ENCODE measurements around the gene LPAR1. TPM values are rescaled to one million over a fixed set of nuclear protein-coding genes. Genes with fewer than 3 reads are reported as not detected.
A peak's percentile ranks its signal among the peaks of the same experiment; 100 is the strongest.

Gene LPAR1
- total RNA-seq, 1 experiment from 2014 or later = 21.7 TPM

- Histone ChIP-seq H3K4me1 (replicated peaks) (no peaks in the 10 kb centered on the region), H3K27ac (no peak overlapping the region), H3K27me3 (replicated peaks) (no peaks in the 10 kb centered on the region), H3K36me3 (no peaks in the 10 kb centered on the region; the same call in 1 of the 2 replicates), H3K4me3 (no peak overlapping the region), H3K9me3 (replicated peaks) (no peaks in the 10 kb centered on the region)
- DNase-seq (ENCODE audit: low read depth in 1 of 2, low spot score in 2 of 2) = no peak
These were observed 35.1 kb downstream of the LPAR1 start for GRCh38 chr9:111003182-111003581.

GRCh38 chr9:111001526-111001925, 36.7 kb downstream of the LPAR1 start:
- no peak overlapping the region for H3K4me3 ChIP-seq
- no peak overlapping the region for H3K27ac ChIP-seq
- DNase-seq (ENCODE audit: low read depth in 1 of 2, low spot score in 2 of 2) = no peak
- no peaks in the 10 kb centered on the region for H3K9me3 ChIP-seq (replicated peaks)
- H3K4me1 ChIP-seq (replicated peaks) = no peaks in the 10 kb centered on the region
- no peaks in the 10 kb centered on the region; the same call in 1 of the 2 replicates for H3K36me3 ChIP-seq
- no peaks in the 10 kb centered on the region for H3K27me3 ChIP-seq (replicated peaks)

GRCh38 chr9:111000202-111000601, 38.1 kb downstream of the LPAR1 start:
- Histone ChIP-seq H3K4me3 (no peak overlapping the region), H3K4me1 (replicated peaks) (peaks cover 9% of the 10 kb centered on the region), H3K36me3 (no peaks in the 10 kb centered on the region; the same call in 1 of the 2 replicates), H3K9me3 (replicated peaks) (no peaks in the 10 kb centered on the region), H3K27ac (no peak overlapping the region), H3K27me3 (replicated peaks) (no peaks in the 10 kb centered on the region)
- DNase-seq (ENCODE audit: low read depth in 1 of 2, low spot score in 2 of 2) = no peak

- Histone ChIP-seq H3K4me3 (no peak overlapping the region), H3K27ac (no peak overlapping the region), H3K9me3 (replicated peaks) (no peaks in the 10 kb centered on the region), H3K36me3 (no peaks in the 10 kb centered on the region; the same call in 1 of the 2 replicates), H3K4me1 (replicated peaks) (peaks cover 17% of the 10 kb centered on the region), H3K27me3 (replicated peaks) (no peaks in the 10 kb centered on the region)
- no peak for DNase-seq (ENCODE audit: low read depth in 1 of 2, low spot score in 2 of 2)
These were observed 38.9 kb downstream of the LPAR1 start for GRCh38 chr9:110999379-110999778.

- H3K27me3 ChIP-seq (replicated peaks) = no peaks in the 10 kb centered on the region
- no peak overlapping the region for H3K27ac ChIP-seq
- peaks cover 19% of the 10 kb centered on the region for H3K4me1 ChIP-seq (replicated peaks)
- H3K36me3 ChIP-seq = no peaks in the 10 kb centered on the region
- no peaks in the 10 kb centered on the region for H3K9me3 ChIP-seq (replicated peaks)
- no peak overlapping the region for H3K4me3 ChIP-seq
- DNase-seq (ENCODE audit: low read depth in 1 of 2, low spot score in 2 of 2) = no peak
These were observed 40.4 kb downstream of the LPAR1 start for GRCh38 chr9:110997847-110998246.

GRCh38 chr9:110996436-110997220, 41.6 kb downstream of the LPAR1 start:
- no peaks in the 10 kb centered on the region for H3K36me3 ChIP-seq
- H3K27ac ChIP-seq = no peak overlapping the region
- no peaks in the 10 kb centered on the region for H3K9me3 ChIP-seq (replicated peaks)
- DNase-seq (ENCODE audit: low read depth in 1 of 2, low spot score in 2 of 2) = no peak
- no peaks in the 10 kb centered on the region for H3K27me3 ChIP-seq (replicated peaks)
- peaks cover 19% of the 10 kb centered on the region for H3K4me1 ChIP-seq (replicated peaks)
- no peak overlapping the region for H3K4me3 ChIP-seq

GRCh38 chr9:110995420-110996340, 42.6 kb downstream of the LPAR1 start:
- peak in 1 of 2 experiments; percentile 34 for DNase-seq (ENCODE audit: low read depth in 1 of 2, low spot score in 2 of 2)
- no peaks in the 10 kb centered on the region for H3K9me3 ChIP-seq (replicated peaks)
- peaks cover 19% of the 10 kb centered on the region for H3K4me1 ChIP-seq (replicated peaks)
- no peaks in the 10 kb centered on the region for H3K27me3 ChIP-seq (replicated peaks)
- H3K4me3 ChIP-seq = no peak overlapping the region
- H3K36me3 ChIP-seq = no peaks in the 10 kb centered on the region
- H3K27ac ChIP-seq = peak overlapping the region; percentile 19

GRCh38 chr9:110994771-110995241, 43.5 kb downstream of the LPAR1 start:
- H3K9me3 ChIP-seq (replicated peaks) = no peaks in the 10 kb centered on the region
- peaks cover 19% of the 10 kb centered on the region for H3K4me1 ChIP-seq (replicated peaks)
- peak in 1 of 2 experiments; percentile 34 for DNase-seq (ENCODE audit: low read depth in 1 of 2, low spot score in 2 of 2)
- no peak overlapping the region for H3K4me3 ChIP-seq
- H3K27ac ChIP-seq = peak overlapping the region; percentile 19
- no peaks in the 10 kb centered on the region for H3K27me3 ChIP-seq (replicated peaks)
- H3K36me3 ChIP-seq = no peaks in the 10 kb centered on the region

GRCh38 chr9:110990481-110990880, 47.8 kb downstream of the LPAR1 start:
- H3K27me3 ChIP-seq (replicated peaks) = no peaks in the 10 kb centered on the region
- no peaks in the 10 kb centered on the region for H3K36me3 ChIP-seq
- no peaks in the 10 kb centered on the region for H3K9me3 ChIP-seq (replicated peaks)
- H3K4me3 ChIP-seq = no peak overlapping the region
- DNase-seq (ENCODE audit: low read depth in 1 of 2, low spot score in 2 of 2) = no peak
- peaks cover 12% of the 10 kb centered on the region for H3K4me1 ChIP-seq (replicated peaks)
- H3K27ac ChIP-seq = no peak overlapping the region

- no peaks in the 10 kb centered on the region for H3K36me3 ChIP-seq
- no peak overlapping the region for H3K4me3 ChIP-seq
- no peaks in the 10 kb centered on the region for H3K9me3 ChIP-seq (replicated peaks)
- H3K27me3 ChIP-seq (replicated peaks) = no peaks in the 10 kb centered on the region
- H3K27ac ChIP-seq = no peak overlapping the region
- no peak for DNase-seq (ENCODE audit: low read depth in 1 of 2, low spot score in 2 of 2)
- no peaks in the 10 kb centered on the region for H3K4me1 ChIP-seq (replicated peaks)
These were observed 51.7 kb downstream of the LPAR1 start for GRCh38 chr9:110986529-110986928.

GRCh38 chr9:110984890-110985437, 53.3 kb downstream of the LPAR1 start:
- Histone ChIP-seq H3K4me3 (no peak overlapping the region), H3K4me1 (replicated peaks) (no peaks in the 10 kb centered on the region), H3K9me3 (replicated peaks) (no peaks in the 10 kb centered on the region), H3K36me3 (no peaks in the 10 kb centered on the region), H3K27me3 (replicated peaks) (no peaks in the 10 kb centered on the region), H3K27ac (no peak overlapping the region)
- DNase-seq (ENCODE audit: low read depth in 1 of 2, low spot score in 2 of 2) = no peak

- no peak overlapping the region for H3K4me3 ChIP-seq
- no peak for DNase-seq (ENCODE audit: low read depth in 1 of 2, low spot score in 2 of 2)
- H3K36me3 ChIP-seq = no peaks in the 10 kb centered on the region
- no peaks in the 10 kb centered on the region for H3K27me3 ChIP-seq (replicated peaks)
- H3K27ac ChIP-seq = no peak overlapping the region
- H3K9me3 ChIP-seq (replicated peaks) = no peaks in the 10 kb centered on the region
- H3K4me1 ChIP-seq (replicated peaks) = no peaks in the 10 kb centered on the region; the same call in 1 of the 2 replicates
These were observed 58.0 kb downstream of the LPAR1 start for GRCh38 chr9:110980261-110980660.

GRCh38 chr9:110979636-110980035, 58.6 kb downstream of the LPAR1 start:
- Histone ChIP-seq H3K27ac (no peak overlapping the region), H3K4me3 (no peak overlapping the region), H3K4me1 (replicated peaks) (peaks cover 5% of the 10 kb centered on the region), H3K27me3 (replicated peaks) (no peaks in the 10 kb centered on the region), H3K36me3 (no peaks in the 10 kb centered on the region), H3K9me3 (replicated peaks) (no peaks in the 10 kb centered on the region)
- no peak for DNase-seq (ENCODE audit: low read depth in 1 of 2, low spot score in 2 of 2)

Data from SJSA1 (cell line).